GM21528 (cell line): ENCODE measurements around the gene COQ3.
A peak's percentile ranks its signal among the peaks of the same experiment; 100 is the strongest.

Source experiments
- ATAC-seq: cut with Tn5 transposase; IDR thresholded peaks from one replicate; pipeline ENCODE4 v1.9.1; 2021; ENCODE audit warnings: mild to moderate bottlenecking, moderate library complexity; ENCODE audit not compliant: unreplicated experiment, low FRiP score

Gene COQ3

GRCh38 chr6:99393698-99394531 lies at the start of gene COQ3:
Gene COQ3 (minus strand): TSS chr6:99394195. CDS start chr6:99394179, 16 bp downstream.
- ATAC-seq = peak; percentile 72

DNA sequence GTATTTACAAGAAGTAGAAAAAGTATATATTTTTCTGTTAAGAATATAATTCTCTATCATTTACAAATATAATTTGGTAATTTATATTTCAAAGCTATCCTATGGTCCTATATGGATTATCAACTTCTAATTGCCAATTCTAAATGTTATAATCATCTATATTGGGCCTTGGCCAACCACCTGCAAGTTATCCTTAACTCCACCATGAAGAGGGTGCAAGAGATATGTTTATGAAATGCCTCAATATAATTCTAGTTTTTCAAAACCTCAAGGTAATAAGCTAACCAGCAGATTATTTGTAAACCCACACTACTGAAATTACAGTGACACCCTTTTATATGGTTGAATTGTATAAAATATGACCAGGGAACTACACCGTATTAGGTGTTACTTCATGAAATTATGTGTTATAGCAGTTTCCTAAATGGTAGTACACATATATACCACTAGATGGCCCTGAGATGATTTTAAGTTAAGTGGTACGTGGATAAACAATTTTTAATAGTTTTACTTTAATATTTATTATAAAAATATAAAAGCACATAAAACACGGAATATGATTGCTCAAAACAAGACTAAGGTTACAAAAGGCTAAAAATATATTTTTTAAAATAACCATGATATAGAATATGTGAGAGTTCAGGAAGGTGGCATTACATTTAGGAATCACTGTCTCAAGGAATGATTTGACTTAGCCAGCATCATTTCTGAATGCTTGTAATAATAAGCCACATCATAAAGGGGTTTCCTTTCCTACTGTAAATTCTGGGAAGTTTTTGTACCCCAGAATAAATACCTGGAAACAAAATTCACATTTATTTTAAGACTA lies 40.9 kb upstream of the COQ3 start:
- peak; percentile 75 for ATAC-seq

DNA sequence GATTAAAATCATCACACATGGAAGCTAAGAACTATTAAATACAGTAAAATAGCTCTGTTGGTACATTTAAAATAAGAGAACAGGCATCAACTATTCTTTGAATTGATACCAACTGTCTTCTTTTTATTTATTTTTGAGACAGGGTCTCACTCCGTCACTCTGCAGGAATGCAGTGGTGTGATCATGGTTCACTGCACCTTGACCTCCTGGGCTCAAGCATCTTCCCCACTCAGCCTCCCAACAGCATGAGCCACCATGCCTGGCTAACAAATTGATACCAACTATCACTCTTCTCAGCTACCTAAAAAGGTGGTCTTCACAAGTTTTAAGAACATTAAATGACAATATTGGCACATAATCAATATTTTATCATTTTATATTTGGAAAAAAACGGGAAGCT lies 38.9 kb upstream of the COQ3 start:
- no peak for ATAC-seq

DNA sequence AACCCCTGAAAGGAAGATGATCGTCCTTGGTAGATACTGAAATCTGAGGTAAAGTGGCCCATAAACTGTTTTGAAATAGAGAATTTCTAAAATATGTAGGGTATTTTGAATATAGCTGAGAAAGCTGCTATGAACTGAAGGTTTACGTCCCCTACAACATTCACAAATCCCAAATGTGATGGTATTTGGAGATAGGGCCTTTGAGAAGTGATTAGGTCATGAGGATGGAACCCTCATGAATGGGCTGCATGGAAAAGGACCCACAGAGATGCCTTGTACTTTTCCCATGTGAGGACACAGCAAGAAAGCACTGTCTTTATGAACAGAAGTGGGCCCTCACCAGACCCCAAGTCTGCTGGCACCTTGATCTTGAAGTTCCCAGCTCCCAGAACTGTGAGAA lies 37.9 kb upstream of the COQ3 start:
- no peak for ATAC-seq

GRCh38 chr6:99427988-99428387 lies 34.0 kb upstream of the COQ3 start:
- ATAC-seq = no peak

GRCh38 chr6:99426451-99426757 lies 32.4 kb upstream of the COQ3 start:
- no peak for ATAC-seq

DNA sequence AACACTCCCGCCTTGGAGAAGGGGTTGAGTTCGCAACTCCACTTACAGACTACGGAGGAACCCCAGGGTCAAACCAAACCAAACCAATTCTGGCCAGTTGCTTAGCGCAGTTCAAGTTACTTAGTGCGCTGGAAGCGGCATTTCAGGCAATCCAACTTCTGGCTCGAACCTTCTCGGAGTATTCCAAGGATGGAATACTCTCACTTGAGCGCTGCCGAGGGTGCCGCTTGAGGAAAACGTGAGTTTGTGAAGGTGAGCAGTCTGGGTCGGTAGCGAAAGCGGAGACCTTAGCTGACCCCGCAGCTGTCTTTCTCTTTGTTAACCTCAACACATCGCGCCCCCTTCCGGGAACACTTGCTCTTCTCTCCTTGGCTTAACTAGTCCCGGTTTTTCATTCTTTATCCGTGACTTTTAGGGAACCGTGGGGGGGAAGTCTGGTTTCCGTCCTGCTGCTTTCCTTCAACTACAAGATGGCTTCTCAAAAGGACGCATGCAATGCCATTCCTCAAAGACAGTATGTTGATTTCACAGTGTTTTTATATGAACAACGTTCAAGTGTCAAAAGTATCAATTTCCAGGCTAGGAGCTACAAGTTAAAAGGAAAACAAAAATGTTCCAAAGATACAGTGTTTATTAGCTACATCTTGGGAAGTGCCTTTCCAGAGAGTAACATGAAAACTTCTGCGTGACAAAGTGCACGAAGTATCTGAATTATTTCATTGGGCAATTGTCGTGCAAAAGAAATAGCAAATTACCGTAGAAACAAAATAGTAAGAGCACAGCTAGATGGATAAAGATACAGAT lies 31.9 kb upstream of the COQ3 start:
- peak; percentile 67 for ATAC-seq

DNA sequence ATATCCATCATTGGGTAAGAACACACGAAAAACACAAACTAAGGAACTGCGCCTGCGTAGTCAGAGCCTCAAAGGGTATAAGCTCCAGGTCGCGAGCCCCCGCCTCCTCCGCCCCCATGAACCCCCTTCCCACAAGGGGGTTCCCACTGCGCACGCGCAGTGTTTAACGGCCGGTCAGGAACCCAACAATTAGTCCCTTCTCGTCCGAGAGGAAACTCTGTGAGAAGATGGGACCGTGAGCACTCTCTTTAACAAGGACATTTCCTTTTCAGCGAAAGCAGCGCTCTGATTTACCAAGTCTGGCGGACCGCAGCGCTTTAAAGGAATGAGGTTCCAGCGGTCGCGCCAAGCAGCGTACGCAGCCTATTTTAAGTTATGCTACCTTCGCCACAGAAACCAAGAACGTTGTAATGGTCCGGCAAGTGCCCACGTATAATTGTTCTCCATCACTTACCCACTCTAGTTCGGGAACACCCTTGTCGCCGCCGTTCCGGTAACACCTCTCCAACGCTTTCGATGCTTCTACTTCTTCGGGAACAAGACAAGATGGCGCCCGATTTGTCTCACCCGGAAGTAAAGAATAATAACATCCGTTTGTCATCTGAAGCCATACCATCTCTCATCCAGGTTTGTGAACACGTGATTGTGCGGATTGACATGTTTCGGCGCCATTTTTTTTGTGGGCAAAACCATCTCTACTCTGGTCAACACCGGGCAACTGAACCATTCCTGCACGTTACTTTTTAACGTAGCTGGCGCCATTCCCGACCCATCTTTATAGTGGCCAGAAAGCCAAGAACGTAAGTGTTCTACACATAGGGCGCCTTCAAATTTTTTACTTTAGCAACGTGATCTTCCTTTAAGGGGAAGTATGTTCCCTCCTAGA lies 31.0 kb upstream of the COQ3 start, which contains the start of gene PNISR:
Gene PNISR (minus strand): TSS at position 548 of the 886 bp plus-strand sequence. CDS start 10,649 bp downstream, outside the sequence.
- peak; percentile 94 for ATAC-seq

DNA sequence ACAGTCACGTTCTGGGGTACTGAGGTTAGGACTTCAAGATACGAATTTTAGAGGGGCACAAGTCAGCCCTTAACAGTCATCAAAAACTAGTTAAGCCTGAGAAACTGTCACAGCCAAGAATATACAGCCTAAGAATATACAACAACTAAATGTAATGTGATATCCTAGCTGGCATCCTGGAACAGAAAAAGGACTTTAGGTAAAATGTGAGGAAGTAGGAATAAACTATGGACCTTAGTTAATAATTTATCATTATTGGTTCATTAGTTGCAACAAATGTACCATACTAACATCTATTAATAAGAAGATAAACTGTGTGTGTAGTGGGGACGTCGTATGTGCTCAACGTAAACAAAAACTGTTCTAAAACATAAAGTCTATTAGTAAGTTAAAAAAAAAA lies 30.0 kb upstream of the COQ3 start:
- ATAC-seq = no peak

GRCh38 chr6:99422912-99423311 lies 28.9 kb upstream of the COQ3 start:
- no peak for ATAC-seq

GRCh38 chr6:99416892-99417767 lies 23.1 kb upstream of the COQ3 start:
- peak; percentile 90 for ATAC-seq

GRCh38 chr6:99416226-99416625 lies 22.2 kb upstream of the COQ3 start:
- ATAC-seq = no peak

- no peak for ATAC-seq
Measured at GRCh38 chr6:99415446-99415845, 21.5 kb upstream of the COQ3 start.

DNA sequence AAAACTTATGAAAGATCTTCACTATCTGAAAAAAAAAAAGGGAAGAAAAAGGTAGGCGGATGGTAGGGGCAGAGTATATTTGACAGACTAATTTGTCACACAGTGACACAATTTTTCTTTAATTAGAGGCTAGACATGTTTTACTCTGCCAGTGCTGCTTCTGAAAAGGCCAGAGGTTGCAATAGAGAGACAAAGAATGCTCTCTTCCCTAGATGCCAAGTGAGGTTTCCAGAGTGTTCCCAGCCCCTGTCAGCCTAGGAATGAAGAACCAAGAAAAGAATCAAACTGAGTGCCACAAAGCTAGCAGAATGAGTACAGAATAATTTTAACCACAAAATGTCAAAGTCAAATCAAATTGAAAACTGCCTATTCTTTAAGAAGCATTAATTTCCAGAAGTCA lies 18.1 kb upstream of the COQ3 start:
- ATAC-seq = no peak

- no peak for ATAC-seq
Measured at GRCh38 chr6:99409672-99410071, 15.7 kb upstream of the COQ3 start.

DNA sequence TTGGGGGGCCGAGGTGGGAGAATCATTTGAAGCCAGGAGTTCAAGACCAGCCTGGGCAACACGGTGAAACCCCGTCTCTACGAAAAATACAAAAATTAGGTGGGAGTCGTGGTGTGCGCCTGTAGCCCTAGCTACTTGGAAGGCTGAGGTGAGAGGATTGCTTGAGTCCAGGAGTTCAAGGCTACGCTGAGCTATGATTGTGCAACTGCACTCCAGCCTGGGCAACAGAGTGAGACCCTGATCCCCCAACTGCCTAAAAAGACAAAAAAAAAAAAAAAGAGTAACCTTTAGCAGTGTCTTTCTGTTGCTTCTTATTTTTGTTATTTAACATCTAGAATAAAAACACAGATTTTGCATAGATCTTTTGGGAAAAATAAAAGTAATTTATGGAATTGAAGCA lies 13.1 kb upstream of the COQ3 start:
- no peak for ATAC-seq

- no peak for ATAC-seq
Measured at GRCh38 chr6:99402448-99402847, 8.5 kb upstream of the COQ3 start.

DNA sequence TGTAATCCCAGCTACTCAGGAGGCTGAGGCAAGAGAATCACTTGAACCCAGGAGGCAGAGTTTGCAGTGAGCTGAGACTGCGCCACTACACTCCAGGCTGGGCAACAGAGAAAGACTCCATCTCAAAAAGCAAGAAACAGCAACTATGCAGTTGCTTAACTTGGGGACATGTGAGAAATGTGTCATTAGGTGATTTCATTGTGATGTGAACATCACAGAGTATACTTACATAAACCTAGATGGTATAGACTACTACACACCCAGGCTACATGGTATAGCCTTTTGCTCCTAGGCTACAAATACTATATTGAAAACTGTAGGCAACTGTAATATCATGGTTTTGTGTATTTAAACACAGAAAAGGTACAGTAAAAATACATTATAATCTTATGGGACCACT lies 3.3 kb upstream of the COQ3 start:
- ATAC-seq = no peak

GRCh38 chr6:99393366-99393697 lies 663 bp downstream of the COQ3 start:
- ATAC-seq = peak; percentile 39
